ENCODE results near the gene SMIM20. TPM values are rescaled to one million over a fixed set of nuclear protein-coding genes. Genes with fewer than 3 reads are reported as not detected.
A peak's percentile ranks its signal among the peaks of the same experiment; 100 is the strongest.

Gene SMIM20
- total and polyA plus RNA-seq, 9 of the 15 experiments (the other 6 are each of a cell fraction or from before 2014, with no cell fraction given), result 25.1 to 51.0 (median 38.9) TPM

DNA sequence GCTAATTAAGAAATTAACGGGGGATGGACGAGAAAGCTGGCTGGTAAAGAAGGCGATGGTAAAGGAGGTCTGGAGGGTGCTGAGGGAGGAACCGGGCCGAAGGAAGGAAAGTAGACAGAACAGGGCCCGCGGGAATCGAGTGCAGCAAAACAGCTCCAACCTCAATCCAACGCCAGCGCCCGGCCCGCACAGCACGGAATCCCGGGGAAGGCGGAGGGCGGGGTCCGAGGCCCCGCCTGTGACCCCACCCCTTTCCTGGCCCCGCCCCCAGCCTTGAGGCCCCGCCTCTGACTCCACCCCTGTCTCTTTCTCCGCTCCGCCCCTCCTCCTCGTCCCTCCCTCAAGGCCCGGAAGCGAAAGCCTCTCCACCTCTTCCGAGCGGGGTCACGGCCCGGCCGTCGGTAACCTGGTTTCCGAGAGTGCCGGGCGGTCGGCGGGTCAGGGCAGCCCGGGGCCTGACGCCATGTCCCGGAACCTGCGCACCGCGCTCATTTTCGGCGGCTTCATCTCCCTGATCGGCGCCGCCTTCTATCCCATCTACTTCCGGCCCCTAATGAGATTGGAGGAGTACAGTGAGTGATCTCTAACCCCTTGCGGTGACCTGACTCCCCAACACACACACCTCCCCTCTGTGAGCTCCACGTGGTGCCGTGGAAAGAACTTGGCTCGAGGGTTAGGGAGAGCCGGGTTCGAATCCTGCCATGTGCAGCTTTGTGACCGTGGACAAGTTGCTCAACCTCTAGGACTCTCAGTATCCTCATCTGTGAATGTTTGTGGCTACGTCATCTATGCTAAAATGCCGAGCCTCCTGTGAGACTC, at the start of gene SMIM20 (continued):
- no peak for TF ChIP-seq ZNF140 (CRISPR knock-in tag; IDR thresholded peaks at IDR 0.05)
- TF ChIP-seq TAF15 (IDR thresholded peaks at IDR 0.05; ENCODE audit: low read depth, low read length), result no peak
- TF ChIP-seq ZNF318 (IDR thresholded peaks at IDR 0.05; ENCODE audit: borderline replicate concordance in 1 of 2, low read depth in 1 of 2), result no peak
- peak; percentile 51 to 90; a peak in 3 of 4 replicates for TF ChIP-seq TRIM24 (IDR thresholded peaks at IDR 0.05)
- TF ChIP-seq ZBTB43 (CRISPR knock-in tag; IDR thresholded peaks at IDR 0.05), result 0 out of 2 replicates have a peak, but pooled peaks have one; percentile 70
- no peak for TF ChIP-seq ZNF785 (CRISPR knock-in tag; IDR thresholded peaks at IDR 0.05)
- TF ChIP-seq MCM2 (IDR thresholded peaks at IDR 0.05; ENCODE audit: low read depth), result no peak
- TF ChIP-seq SIN3A (IDR thresholded peaks at IDR 0.05; ENCODE audit: borderline replicate concordance in 2 of 2, control insufficient read depth in 1 of 2, low read depth in 2 of 2, low read length in 2 of 2), result peak; percentile 36 to 45; a peak in 1 of 4 replicates
- no peak for TF ChIP-seq ZBTB8A (IDR thresholded peaks at IDR 0.05; ENCODE audit: partially characterized antibody)
- no peak for TF ChIP-seq ZNF408 (CRISPR knock-in tag; IDR thresholded peaks at IDR 0.05; ENCODE audit: low read depth)
- no peak for TF ChIP-seq ATF4 (CRISPR knock-in tag; IDR thresholded peaks at IDR 0.05)
- TF ChIP-seq, protein P1, sequence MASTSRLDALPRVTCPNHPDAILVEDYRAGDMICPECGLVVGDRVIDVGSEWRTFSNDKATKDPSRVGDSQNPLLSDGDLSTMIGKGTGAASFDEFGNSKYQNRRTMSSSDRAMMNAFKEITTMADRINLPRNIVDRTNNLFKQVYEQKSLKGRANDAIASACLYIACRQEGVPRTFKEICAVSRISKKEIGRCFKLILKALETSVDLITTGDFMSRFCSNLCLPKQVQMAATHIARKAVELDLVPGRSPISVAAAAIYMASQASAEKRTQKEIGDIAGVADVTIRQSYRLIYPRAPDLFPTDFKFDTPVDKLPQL (IDR thresholded peaks at IDR 0.05; ENCODE audit: extremely low read depth, insufficient read length), result no peak
- TF ChIP-seq, protein P2, sequence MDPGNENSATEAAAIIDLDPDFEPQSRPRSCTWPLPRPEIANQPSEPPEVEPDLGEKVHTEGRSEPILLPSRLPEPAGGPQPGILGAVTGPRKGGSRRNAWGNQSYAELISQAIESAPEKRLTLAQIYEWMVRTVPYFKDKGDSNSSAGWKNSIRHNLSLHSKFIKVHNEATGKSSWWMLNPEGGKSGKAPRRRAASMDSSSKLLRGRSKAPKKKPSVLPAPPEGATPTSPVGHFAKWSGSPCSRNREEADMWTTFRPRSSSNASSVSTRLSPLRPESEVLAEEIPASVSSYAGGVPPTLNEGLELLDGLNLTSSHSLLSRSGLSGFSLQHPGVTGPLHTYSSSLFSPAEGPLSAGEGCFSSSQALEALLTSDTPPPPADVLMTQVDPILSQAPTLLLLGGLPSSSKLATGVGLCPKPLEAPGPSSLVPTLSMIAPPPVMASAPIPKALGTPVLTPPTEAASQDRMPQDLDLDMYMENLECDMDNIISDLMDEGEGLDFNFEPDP (CRISPR knock-in tag; IDR thresholded peaks at IDR 0.05), result no peak
